DOHH2 (cell line): ENCODE data around the gene EML1.

Experiments used
- H3F3A ChIP-seq: fragments of 200-600 bp; sonication (generic), shearing (Covaris generic); 2 replicates; pipeline ENCODE4 v1.6.0; 2016; ENCODE audit warnings: antibody characterized with exemption, mild to moderate bottlenecking; ENCODE audit not compliant: control insufficient read depth, insufficient read depth
- H3K27ac ChIP-seq: fragments of 200-600 bp; sonication (generic); 2 replicates; pipeline ENCODE4 v1.5.1; 2014; ENCODE audit warnings: low read depth, mild to moderate bottlenecking, low read length, moderate library complexity
- H3K27me3 ChIP-seq: fragments of 200-600 bp; sonication (generic); 2 replicates; pipeline ENCODE4 v1.6.1; 2014; ENCODE audit warnings: mild to moderate bottlenecking, low read length, mixed read lengths; ENCODE audit not compliant: control insufficient read depth
- H3K36me3 ChIP-seq: fragments of 200-600 bp; sonication (generic); 2 replicates; pipeline ENCODE4 v1.6.1; 2014; ENCODE audit warnings: mild to moderate bottlenecking, low read length, moderate library complexity, mixed read lengths; ENCODE audit not compliant: control insufficient read depth
- H3K4me1 ChIP-seq: fragments of 200-600 bp; sonication (generic); 2 replicates; pipeline ENCODE4 v1.6.1; 2014; ENCODE audit warnings: mild to moderate bottlenecking, low read length, mixed read lengths; ENCODE audit not compliant: control insufficient read depth
- H3K4me2 ChIP-seq: fragments of 200-600 bp; sonication (generic); 2 replicates; pipeline ENCODE4 v1.6.0; 2014; ENCODE audit warnings: mild to moderate bottlenecking, low read length, moderate library complexity
- H3K4me3 ChIP-seq: fragments of 200-600 bp; sonication (generic); 2 replicates; pipeline ENCODE4 v1.5.1; 2014; ENCODE audit warnings: mild to moderate bottlenecking, low read length, mixed read lengths
- H3K79me2 ChIP-seq: fragments of 200-600 bp; sonication (generic); 2 replicates; pipeline ENCODE4 v1.6.1; 2014; ENCODE audit warnings: mild to moderate bottlenecking, low read length, mixed read lengths; ENCODE audit not compliant: control insufficient read depth
- H3K9me2 ChIP-seq: fragments of 200-600 bp; sonication (generic); replicated peaks from 2 replicates; pipeline ENCODE4 v1.6.1; 2014; ENCODE audit warnings: mild to moderate bottlenecking, low read length, mixed read lengths; ENCODE audit not compliant: control insufficient read depth
- H3K9me3 ChIP-seq: fragments of 200-600 bp; sonication (generic); 2 replicates; pipeline ENCODE4 v1.6.1; 2014; ENCODE audit warnings: antibody characterized with exemption, low read length, mixed read lengths; ENCODE audit not compliant: control insufficient read depth, insufficient read depth
- H4K20me1 ChIP-seq: fragments of 200-600 bp; sonication (generic); 2 replicates; pipeline ENCODE4 v1.6.0; 2014; ENCODE audit warnings: low read depth, mild to moderate bottlenecking, antibody characterized with exemption, low read length, moderate library complexity; ENCODE audit not compliant: control insufficient read depth, insufficient read depth
- EZH2phosphoT487 ChIP-seq: fragments of 200-600 bp; sonication (generic); IDR thresholded peaks from 2 replicates; pipeline ENCODE4 v1.6.1; 2017; ENCODE audit warnings: borderline replicate concordance, mild to moderate bottlenecking, antibody characterized with exemption, low read length, moderate library complexity, mixed read lengths
- TF ChIP-seq, protein P1 (sequence below): fragments of 200-600 bp; sonication (generic); IDR thresholded peaks from one replicate; pipeline ENCODE4 v1.5.1; 2014; ENCODE audit warnings: antibody characterized with exemption, mild to moderate bottlenecking, low read depth, low read length; ENCODE audit not compliant: poor library complexity, severe bottlenecking

The EML1 gene

DNA sequence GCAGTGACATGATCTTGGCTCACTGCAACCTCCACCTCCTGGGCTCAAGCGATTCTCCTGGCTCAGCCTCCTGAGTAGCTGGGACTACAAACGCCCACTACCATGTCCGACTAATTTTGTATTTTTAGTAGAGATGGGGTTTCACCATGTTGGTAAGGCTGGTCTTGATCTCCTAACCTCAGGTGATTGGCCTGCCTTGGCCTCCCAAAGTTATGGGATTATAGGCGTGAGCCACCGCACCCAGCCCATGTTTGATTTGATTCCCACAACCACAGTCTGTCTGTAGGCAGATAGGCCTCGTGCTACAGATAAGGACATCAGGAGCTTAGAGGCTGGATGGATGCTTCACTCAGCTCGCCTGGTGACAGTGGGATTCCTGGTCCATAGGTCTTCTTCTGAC lies 23.0 kb downstream of the EML1 start:
- Histone ChIP-seq H3K4me2 (no peak overlapping the region), H3K9me3 (no peaks in the 10 kb centered on the region), H3K4me3 (no peak overlapping the region), H3K4me1 (no peaks in the 10 kb centered on the region), H3K27me3 (peaks cover 24% of the 10 kb centered on the region), H3K27ac (no peak overlapping the region), H3F3A (no peaks in the 10 kb centered on the region), H4K20me1 (no peaks in the 10 kb centered on the region), H3K36me3 (no peaks in the 10 kb centered on the region), H3K9me2 (no peaks in the 10 kb centered on the region), H3K79me2 (no peaks in the 10 kb centered on the region)
- TF ChIP-seq, protein P1, sequence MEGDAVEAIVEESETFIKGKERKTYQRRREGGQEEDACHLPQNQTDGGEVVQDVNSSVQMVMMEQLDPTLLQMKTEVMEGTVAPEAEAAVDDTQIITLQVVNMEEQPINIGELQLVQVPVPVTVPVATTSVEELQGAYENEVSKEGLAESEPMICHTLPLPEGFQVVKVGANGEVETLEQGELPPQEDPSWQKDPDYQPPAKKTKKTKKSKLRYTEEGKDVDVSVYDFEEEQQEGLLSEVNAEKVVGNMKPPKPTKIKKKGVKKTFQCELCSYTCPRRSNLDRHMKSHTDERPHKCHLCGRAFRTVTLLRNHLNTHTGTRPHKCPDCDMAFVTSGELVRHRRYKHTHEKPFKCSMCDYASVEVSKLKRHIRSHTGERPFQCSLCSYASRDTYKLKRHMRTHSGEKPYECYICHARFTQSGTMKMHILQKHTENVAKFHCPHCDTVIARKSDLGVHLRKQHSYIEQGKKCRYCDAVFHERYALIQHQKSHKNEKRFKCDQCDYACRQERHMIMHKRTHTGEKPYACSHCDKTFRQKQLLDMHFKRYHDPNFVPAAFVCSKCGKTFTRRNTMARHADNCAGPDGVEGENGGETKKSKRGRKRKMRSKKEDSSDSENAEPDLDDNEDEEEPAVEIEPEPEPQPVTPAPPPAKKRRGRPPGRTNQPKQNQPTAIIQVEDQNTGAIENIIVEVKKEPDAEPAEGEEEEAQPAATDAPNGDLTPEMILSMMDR: no peak
- no peak for TF ChIP-seq EZH2phosphoT487

DNA sequence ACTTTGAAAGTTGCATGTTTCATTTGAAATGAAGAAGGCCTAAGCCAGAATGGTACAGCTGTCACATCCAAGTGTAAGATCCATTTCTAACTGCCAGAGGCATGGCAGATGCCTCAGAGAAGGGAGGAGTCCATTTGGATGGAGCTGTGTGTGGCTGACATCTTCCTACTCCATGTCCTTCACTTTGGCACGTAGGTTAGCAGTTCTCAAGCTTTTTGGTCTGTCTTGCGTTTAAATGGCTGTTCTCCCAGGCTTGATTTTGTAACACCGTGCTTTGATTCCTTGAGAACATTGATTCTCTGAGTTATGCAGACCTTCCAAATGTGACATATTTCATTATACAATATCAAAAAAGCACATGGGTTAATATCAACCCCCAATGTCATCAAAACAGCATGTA lies 23.4 kb downstream of the EML1 start:
- Histone ChIP-seq H3K4me1 (no peaks in the 10 kb centered on the region), H3K36me3 (no peaks in the 10 kb centered on the region), H3K4me2 (no peak overlapping the region), H3K9me3 (no peaks in the 10 kb centered on the region), H3K79me2 (no peaks in the 10 kb centered on the region), H3F3A (no peaks in the 10 kb centered on the region), H3K9me2 (no peaks in the 10 kb centered on the region), H4K20me1 (no peaks in the 10 kb centered on the region), H3K27ac (no peak overlapping the region), H3K27me3 (peaks cover 28% of the 10 kb centered on the region), H3K4me3 (no peak overlapping the region)
- no peak for TF ChIP-seq EZH2phosphoT487
- TF ChIP-seq, protein P1: no peak

DNA sequence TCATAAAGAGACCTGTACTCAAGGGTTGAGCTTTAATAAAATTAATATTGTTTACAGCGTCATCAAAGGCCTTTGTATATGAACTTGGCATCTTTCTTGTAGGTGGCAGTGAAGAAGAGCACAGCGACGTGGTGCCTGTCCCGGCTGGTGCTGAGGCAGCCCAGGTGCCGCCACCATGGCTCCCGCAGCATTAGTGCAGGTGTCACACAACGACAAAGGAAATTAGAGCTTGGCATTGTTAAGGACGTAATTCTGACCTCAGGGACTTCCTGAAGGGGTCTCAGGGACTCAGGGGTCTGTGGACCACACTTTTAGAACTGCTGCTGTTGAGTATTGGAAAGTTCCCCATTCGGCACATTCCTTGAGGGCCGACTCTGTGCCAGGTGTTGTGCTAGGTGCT lies 24.1 kb downstream of the EML1 start:
- Histone ChIP-seq H3K9me3 (no peaks in the 10 kb centered on the region), H3K36me3 (no peaks in the 10 kb centered on the region), H3K27me3 (peaks cover 32% of the 10 kb centered on the region), H3K4me1 (no peaks in the 10 kb centered on the region), H3K4me3 (no peak overlapping the region), H3K9me2 (no peaks in the 10 kb centered on the region), H3K4me2 (no peak overlapping the region), H3F3A (no peaks in the 10 kb centered on the region), H3K27ac (no peak overlapping the region), H4K20me1 (no peaks in the 10 kb centered on the region), H3K79me2 (no peaks in the 10 kb centered on the region)
- TF ChIP-seq, protein P1: no peak
